Umbilical cord (tissue), 2 donors: Measurements from ENCODE around the gene RABGAP1L. TPM values are rescaled to one million over a fixed set of nuclear protein-coding genes. Genes with fewer than 3 reads are reported as not detected.

Experiments used
- DNase-seq: peaks from one replicate; pipeline ENCODE4 v3.0.0-alpha.2; 2015; ENCODE audit warnings: low spot score
- total RNA-seq: library from RNA; depleted of rRNA; stranded (reverse); fragments of >200 nt; gene quantifications from one replicate; pipeline ENCODE4 v1.2.3, GENCODE V29; 2014; ENCODE audit warnings: low replicate concordance; ENCODE audit not compliant: insufficient read depth

The RABGAP1L gene
- total RNA-seq, 1 donor from 2014 or later = 40.9 TPM

DNA sequence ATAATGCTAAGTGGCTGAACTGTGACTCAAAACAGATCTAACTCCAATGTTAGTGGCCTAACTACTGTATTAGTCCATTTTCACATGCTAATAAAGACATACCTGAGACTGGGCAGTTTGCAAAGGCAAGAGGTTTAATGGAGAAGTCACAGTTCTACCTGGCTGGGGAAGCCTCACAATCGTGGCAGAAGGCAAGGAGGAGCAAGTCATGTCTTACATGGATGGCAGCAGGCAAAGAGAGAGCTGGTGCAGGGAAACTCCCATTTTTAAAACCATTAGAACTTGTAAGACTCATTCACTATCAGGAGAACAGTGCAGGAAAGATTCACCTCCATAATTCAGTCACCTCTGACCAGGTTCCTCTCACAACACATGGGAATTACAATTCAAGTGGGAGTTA is 760.8 kb downstream of the RABGAP1L start:
- DNase-seq = no peak

DNA sequence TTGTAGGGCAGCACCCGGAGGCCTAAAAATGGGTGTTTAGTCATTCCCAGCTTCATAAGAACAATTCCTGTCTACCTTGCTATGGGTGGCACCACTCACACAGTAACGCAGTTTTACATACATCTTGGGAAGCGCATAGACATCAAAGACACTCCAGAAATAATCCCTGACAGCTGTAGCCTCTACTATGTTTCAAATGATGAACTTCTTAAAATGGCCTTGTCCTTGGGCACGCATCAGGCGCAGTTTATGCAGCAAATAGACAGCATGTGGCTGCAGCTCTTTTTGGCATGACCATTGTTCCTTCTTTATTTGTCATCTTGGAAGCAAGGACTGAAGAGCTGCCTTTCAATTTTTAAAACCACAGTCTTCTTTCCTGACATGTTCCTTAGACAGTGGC is 762.8 kb downstream of the RABGAP1L start:
- DNase-seq = no peak

- DNase-seq = no peak
These were observed 764.5 kb downstream of the RABGAP1L start for GRCh38 chr1:174923820-174924219.

- no peak for DNase-seq
These were observed 769.2 kb downstream of the RABGAP1L start for GRCh38 chr1:174928541-174928940.

- no peak for DNase-seq
These were observed 771.9 kb downstream of the RABGAP1L start for GRCh38 chr1:174931214-174931613.

- no peak for DNase-seq
These were observed 773.3 kb downstream of the RABGAP1L start for GRCh38 chr1:174932587-174932986.

DNA sequence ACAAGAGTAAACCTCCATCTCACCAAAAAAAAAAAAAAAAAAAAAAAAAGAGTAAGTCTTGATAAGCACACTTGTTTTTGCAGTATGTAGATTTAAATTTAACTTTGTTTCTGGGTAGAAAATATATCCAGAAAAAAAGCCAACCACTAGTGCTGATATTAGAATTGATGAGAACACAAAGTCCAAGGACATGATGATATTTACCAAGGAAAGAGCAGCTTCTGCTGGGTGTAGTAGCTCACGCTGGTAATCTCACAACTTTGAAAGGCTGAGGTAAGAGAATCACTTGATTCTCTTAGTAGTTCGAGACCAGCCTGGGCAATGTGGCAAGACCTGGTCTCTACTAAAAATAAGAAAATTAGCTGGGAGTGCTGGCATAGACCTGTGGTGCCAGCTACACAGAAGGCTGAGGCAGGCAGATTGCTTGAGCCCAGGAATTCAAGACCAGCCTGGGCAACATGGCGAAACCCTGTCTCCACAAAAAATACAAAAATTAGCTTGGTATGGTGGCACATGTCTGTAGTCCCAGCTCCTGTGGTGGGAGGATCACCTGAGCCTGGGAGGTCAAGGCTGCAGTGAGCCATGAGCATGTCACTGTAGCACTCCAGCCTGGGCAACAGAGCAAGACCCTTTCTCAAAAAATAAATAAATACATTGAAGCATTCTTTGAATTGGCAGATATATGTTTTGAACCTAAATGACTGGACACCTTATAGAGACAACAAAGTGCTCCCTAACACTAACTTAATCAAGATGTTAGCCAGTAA is 776.8 kb downstream of the RABGAP1L start:
- no peak for DNase-seq

GRCh38 chr1:174938281-174939007 is 779.1 kb downstream of the RABGAP1L start:
- peak; percentile 23 for DNase-seq

GRCh38 chr1:174939775-174940545 is 780.6 kb downstream of the RABGAP1L start:
- DNase-seq = no peak

DNA sequence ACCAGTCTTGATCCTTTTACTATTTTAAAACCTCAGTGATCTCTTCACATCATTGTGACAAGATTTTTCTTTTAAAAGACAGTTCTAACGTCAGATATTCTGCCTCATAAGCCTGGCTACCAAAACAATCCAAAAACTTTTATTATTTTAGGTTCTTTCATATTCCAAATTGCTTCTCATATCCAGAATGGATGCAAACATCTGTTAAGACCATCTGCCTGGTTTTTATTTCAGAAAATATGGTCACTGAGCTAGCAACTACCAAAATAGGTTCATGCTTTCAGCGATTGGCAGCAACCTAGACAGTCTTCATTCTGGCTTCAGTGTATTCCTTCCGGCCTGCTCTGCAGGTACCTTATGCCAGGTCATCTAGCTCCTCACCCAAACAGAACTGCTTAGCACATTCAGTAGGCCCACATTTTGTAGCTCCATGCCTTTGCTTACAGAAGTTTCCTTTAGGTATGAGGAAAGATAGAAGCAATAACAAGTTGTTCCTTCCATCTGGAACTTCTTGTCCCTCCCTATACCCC is 781.4 kb downstream of the RABGAP1L start:
- DNase-seq = no peak

- DNase-seq = peak; percentile 29
These were observed 783.4 kb downstream of the RABGAP1L start for GRCh38 chr1:174942547-174943255.

DNA sequence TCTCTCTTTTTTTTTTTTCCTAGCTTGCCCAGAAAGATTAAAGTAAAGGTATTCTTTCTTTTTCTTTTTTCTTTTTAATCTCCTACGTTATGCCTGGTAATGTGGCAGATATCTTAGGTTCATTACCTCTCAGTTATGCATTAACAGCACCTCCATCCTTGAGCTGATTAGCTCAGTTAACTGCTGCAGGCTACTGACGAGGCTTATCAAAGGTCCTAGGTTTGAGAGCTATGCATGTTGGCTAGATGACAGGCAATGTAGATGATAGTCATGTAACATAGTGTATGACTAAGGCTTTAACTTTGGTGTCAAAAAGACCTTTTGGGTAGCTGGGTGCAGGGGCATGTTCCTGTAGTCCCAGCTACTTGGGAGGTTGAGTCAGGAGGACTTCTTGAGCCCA is 786.7 kb downstream of the RABGAP1L start:
- no peak for DNase-seq

GRCh38 chr1:174949061-174949460 is 789.7 kb downstream of the RABGAP1L start:
- no peak for DNase-seq

- DNase-seq = no peak
These were observed 790.3 kb downstream of the RABGAP1L start for GRCh38 chr1:174949645-174950044.

GRCh38 chr1:174953285-174954072 is 794.2 kb downstream of the RABGAP1L start:
- DNase-seq = no peak

- no peak for DNase-seq
These were observed 794.7 kb downstream of the RABGAP1L start for GRCh38 chr1:174954073-174954460.

- no peak for DNase-seq
These were observed 795.6 kb downstream of the RABGAP1L start for GRCh38 chr1:174954671-174955669.

GRCh38 chr1:174956086-174956485 is 796.8 kb downstream of the RABGAP1L start:
- DNase-seq = no peak

- no peak for DNase-seq
These were observed 797.7 kb downstream of the RABGAP1L start for GRCh38 chr1:174956976-174957375.
